GM10248 (cell line): ENCODE measurements around the gene FMN1.

Experiments used
- CTCF ChIA-PET: fragments of 300-600 bp; sonication (Branson Sonifier 250); formaldehyde crosslinking; extraction: SDS; loops from one replicate; lab custom pipeline; 2021; ENCODE audit warnings: antibody characterized with exemption; lab: Yijun Ruan, JAX
- POLR2A ChIA-PET: fragments of 350-650 bp; sonication (Branson Sonifier 250); formaldehyde crosslinking; extraction: SDS; loops from one replicate; lab custom pipeline; 2020; ENCODE audit warnings: antibody characterized with exemption; lab: Yijun Ruan, JAX
- DNase-seq: peaks from one replicate; pipeline ENCODE4 v3.0.0; 2012; ENCODE audit errors: extremely low spot score
- CTCF ChIP-seq: IDR thresholded peaks from 2 replicates; pipeline ENCODE4 v1.5.1; 2012; ENCODE audit warnings: mild to moderate bottlenecking, low read depth; ENCODE audit errors: extremely low read depth, missing control alignments, control extremely low read depth

Gene FMN1

GRCh38 chr15:33182278-33182905 is 12.1 kb downstream of the FMN1 start:
- no peak for TF ChIP-seq CTCF
- ChIA-PET CTCF (no interaction called here), POLR2A (no interaction called here)
- no peak for DNase-seq

GRCh38 chr15:33179874-33180273 is 14.6 kb downstream of the FMN1 start:
- CTCF ChIA-PET, result no interaction called here
- DNase-seq, result no peak

GRCh38 chr15:33171202-33171601 is 23.3 kb downstream of the FMN1 start:
- ChIA-PET CTCF (no interaction called here), POLR2A (no interaction called here)
- no peak for DNase-seq
- no peak for TF ChIP-seq CTCF

More at GRCh38 chr15:33179874-33180273, 14.6 kb downstream of the FMN1 start:
- POLR2A ChIA-PET, result no interaction called here
- TF ChIP-seq CTCF, result no peak

GRCh38 chr15:33169625-33170024 is 24.9 kb downstream of the FMN1 start:
- DNase-seq, result no peak
- ChIA-PET CTCF (no interaction called here), POLR2A (no interaction called here)
- TF ChIP-seq CTCF, result no peak

- no peak for TF ChIP-seq CTCF
- DNase-seq, result no peak
- CTCF ChIA-PET, result no interaction called here
- POLR2A ChIA-PET, result no interaction called here
These were observed 26.1 kb downstream of the FMN1 start for GRCh38 chr15:33168444-33168843.

- DNase-seq, result no peak
- ChIA-PET CTCF (interaction anchor here (1.3 to 1.4 kb wide), 2 partner anchors 10 to 23 kb away, joined by 3 to 4 read pairs; no protein-coding TSS in a partner anchor), POLR2A (no interaction called here)
- no peak for TF ChIP-seq CTCF
These were observed 30.7 kb downstream of the FMN1 start for GRCh38 chr15:33163816-33164215.
